ENCODE measurements around the gene FNBP1L. TPM values are rescaled to one million over a fixed set of nuclear protein-coding genes. Genes with fewer than 3 reads are reported as not detected.
"Not testable (repeated sequence)": the region's sequence is repeated elsewhere in the genome, so short reads cannot be mapped to it uniquely, and the experiment has no call there.

FNBP1L gene
- total RNA-seq, 1 donor from 2014 or later, result 9.2 TPM

DNA sequence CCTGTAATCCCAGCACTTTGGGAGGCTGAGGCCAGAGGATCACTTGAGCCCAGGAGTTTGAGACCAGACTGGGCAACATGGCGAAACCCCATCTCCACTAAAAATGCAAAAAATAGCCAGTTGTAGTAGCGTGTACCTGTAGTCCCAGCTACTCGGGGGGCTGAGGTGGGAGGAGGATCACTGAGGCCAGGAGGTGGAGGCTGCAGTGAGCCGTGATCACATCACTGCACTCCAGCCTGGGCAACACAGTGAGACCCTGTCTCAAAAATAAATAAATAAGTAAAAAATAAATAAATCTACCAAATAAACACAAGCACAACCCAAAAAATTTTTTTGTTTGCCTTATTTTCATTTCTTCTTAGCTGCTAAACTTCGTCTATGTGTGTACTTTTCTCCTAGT lies 34.0 kb downstream of the FNBP1L start:
- ATAC-seq; DNase-seq (ENCODE audit: low spot score): not testable (repeated sequence)

DNA sequence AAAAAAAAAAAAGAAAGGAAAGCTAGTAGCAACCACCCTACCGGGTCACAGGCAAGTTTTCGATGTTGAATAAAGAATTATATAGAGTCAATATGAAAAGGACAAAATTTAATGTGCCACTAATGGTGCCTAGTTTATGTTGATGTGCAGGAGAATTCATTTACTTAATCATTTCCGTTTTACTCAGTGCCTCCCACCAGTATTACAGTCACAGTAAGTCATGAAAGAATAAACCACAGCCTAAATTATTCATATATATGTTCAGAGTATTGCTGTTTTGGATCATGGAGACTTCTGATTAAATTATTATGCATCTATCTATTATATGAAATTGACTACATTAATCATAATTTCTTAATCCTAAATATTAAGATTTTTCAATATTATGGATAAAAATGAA lies 35.3 kb downstream of the FNBP1L start:
- ATAC-seq (no peak), DNase-seq (ENCODE audit: low spot score) (no peak)

DNA sequence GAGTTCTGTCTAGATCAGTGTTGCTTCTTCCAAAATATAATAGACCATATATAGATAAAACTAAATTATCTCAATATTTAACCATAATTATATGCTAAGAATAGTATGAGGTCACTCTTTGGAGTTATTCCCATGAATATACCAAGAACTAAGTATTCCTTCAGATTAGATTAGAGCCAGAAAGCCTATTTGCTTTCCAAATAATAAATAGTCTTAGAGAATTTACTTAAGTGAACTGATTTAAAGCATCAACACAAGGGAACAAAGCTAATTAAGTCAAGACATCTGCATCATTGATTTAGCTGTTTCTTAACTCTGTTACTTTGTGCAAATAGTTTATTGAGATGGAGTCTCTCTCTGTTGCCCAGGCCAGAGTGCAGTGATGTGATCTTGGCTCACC lies 35.7 kb downstream of the FNBP1L start:
- ATAC-seq (no peak), DNase-seq (ENCODE audit: low spot score) (no peak)

DNA sequence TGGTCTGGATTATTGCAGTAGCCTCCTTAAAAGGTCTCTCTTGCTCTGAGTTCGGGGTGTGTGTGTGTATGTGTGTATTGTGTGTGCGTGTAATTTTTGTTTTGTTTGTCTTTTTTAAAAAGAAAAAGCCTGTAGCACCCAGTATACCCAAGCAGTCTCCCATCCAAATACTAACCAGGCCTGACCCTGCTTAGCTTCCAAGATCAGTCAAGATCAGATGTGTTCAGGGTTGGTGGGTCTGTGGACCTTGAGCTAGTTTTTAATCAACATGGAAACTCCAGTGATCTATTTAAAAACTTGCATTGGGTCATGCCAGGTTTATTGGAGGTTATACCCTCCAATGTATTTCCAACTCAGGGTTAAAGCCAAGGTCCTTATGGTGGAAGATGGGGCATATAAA lies 40.3 kb downstream of the FNBP1L start:
- DNase-seq (ENCODE audit: low spot score) (no peak), ATAC-seq (peak; percentile 14)

DNA sequence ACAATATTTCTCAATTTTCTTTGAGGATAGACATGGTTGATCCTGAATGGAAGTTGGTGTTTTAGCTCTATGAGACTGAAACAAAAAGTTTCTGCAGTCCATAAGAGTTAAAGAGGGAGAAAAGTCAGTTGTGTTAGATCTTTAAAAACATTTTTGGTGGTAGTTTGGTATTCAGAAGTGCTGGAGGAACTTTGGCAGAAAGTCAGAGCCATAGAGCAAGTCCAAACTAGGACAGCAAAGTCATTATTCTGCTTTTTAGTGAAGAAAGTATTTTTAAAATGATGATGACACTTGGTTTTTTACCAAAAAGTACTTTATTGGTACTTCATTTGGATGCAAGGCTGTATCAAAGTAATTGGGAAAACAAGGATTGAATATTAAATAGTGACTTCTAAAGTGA lies 41.8 kb downstream of the FNBP1L start:
- no peak for ATAC-seq
- DNase-seq (ENCODE audit: low spot score), result no peak

DNA sequence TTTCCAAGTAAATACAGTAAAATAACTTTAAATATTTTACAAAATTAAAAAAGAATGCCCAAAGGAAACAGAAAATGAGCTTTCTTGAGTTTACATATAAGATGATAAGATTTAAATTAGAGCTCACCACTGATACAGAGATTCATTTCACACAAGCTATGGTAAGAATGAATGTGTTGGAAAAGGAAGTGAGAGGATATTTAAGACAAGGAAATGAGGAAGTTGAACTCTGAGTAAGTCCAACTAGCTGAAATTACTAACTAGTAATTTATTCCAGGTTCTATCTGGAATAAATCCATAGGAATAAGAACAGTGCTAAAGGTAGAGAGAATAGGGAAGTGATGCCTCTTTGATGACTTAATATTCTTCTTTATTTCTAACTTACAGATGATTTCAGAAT lies 42.4 kb downstream of the FNBP1L start:
- ATAC-seq (no peak), DNase-seq (ENCODE audit: low spot score) (no peak)

DNA sequence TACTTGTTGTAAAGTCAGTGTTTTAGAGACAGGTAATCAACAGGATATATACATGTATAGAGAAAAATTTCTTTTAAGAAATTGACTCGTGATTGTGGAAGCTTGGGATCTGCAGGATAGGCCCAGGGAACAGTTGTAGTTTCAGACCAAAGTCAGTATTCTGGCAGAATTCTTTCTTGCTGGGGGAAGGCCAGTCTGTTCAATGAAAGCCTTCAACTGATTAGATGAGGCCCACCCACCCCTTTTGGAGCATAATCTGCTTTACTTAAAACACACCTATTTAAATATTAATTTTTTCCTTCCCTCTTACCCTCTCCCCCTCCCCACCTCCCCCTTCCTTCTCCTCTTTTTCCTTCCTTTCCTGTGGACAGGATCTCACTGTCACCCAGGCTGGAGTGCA lies 48.0 kb downstream of the FNBP1L start:
- ATAC-seq, result no peak
- DNase-seq (ENCODE audit: low spot score), result no peak

DNA sequence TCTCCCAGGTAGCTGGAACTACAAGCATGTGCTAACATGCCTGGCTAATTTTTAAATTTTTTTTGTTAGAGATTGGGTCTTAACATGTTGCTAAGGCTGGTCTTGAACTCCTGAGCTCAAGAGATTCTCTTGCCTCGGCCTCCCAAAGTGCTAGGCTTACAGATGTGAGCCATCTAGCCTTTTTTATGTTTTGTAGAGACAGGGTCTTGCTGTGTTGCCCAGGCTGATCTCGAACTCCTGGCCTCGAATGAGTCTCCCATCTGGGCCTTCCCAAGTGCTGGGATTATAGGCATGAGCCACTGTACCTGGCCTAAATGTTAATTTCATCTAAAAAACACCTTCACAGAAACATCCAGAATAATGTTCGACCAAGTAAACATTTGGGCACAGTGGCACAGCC lies 48.6 kb downstream of the FNBP1L start:
- no peak for DNase-seq (ENCODE audit: low spot score)
- ATAC-seq, result no peak

DNA sequence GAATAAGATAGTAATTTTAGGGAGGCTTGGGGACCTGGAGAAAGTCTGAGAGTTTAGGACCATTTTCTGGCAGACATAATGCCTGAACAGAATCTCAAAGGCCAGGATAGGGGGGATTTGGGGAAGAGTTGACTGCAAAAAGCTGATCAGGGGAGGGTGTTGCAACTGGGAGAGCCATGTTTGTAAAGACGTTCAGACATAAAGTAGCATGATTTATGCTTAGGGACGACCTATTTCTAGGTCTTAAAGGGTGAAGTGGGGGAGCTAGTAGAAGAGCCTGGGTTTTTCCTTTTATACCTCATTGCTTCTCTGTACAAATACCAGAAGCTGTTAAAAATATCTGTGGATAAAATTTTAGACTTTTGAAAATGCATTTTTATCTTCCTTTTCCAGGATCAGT lies 51.2 kb downstream of the FNBP1L start:
- DNase-seq (ENCODE audit: low spot score), result no peak
- peak; percentile 47 for ATAC-seq

DNA sequence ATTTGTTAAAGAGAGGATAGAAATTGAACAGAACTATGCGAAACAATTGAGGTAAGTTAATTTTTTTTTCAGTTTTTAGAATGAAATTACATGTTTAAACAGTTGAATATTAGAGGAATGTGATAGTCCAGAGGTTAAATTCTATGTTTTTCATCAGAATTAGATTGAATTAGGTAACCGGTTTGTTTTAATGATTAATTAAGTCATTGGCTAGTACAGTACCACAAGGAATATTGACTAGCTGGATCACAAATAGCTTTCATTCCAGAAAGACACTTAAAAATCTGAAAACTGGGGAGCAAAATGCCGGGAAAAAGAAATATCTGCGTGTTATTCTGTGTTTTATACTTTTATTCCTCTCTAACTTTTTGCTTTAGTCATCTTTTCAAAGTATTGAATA lies 51.6 kb downstream of the FNBP1L start:
- DNase-seq (ENCODE audit: low spot score), result no peak
- peak; percentile 69 for ATAC-seq

DNA sequence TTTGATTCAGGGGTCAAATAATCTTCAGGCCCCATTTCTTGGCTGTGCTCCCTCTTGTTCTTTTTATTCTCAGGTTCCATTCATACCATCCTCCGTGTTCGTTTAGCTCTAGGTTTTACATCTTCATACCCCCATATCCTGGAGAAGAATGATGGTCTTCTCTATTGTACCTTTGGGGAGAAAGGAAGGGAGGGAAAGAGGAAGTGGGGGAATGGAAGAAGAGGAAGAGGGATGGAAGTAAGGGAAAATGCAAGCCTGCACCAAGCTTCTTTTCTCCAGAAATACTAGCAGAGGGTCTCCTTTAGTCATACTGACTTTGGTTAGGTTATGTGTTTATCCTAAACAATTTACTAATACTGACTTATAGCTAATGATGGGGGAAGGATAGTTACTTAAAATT lies 52.4 kb downstream of the FNBP1L start:
- no peak for DNase-seq (ENCODE audit: low spot score)
- ATAC-seq, result no peak

DNA sequence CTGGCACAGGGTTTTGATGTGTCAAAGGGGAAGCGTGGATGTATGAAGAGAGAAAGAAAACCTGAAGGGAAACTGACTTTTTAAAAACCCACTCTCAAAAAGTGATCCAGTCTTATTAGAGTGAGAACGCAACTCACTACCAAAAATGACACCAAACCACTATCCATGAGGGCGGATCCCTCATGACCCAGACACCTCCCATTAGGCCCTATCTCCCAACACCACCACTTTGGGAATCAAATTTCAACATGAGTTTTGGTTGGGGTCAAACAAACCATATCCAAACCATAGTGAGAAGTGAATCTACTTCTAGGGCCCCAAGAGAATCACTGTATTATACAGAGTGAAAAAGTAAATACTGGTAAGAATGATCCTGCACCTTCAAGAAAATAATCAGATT lies 53.5 kb downstream of the FNBP1L start:
- no peak for DNase-seq (ENCODE audit: low spot score)
- no peak for ATAC-seq

DNA sequence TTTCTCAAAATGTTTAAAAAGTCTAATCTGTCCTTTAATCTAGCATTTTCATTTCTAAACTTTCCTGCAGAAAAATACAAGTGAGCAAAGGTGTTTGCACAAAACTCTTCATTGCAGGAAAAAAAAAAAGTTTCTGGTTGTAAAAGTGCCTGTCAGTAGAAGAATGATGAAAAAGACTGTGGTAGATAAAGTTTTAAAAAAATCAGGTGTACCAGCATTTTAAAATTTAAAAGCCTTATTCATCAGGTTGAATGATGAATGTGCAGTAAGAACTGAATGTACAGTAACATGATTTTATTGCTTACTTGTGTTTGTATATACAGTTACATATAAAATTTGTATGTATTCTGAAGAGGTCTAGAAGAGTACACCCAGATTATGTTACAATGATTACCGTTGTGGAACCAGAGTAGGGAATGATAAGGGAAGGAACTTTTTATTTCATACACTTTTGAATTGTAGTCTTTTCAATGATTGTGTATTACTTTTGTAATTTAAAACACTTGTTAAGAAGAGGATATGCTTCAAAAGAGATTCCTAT lies 54.0 kb downstream of the FNBP1L start:
- no peak for ATAC-seq
- DNase-seq (ENCODE audit: low spot score), result no peak

DNA sequence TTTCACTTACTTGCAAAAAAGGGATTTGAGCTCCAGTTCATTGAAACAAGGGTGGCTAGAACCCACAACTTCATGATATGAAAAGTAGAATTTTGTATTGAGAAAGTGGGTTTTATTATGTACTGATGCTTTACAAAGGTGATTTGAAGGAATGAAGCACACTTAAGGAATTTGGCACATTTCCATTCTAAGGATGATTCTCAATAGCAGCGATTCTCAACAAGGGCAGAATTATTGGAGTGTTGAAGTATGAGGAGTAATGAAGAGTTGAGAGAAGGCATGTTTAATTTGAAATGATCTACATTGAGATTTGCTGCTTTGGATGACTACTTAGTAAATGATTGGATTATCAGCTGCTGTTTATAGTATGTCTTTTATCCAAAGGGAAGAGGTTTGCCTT lies 54.7 kb downstream of the FNBP1L start:
- ATAC-seq (no peak), DNase-seq (ENCODE audit: low spot score) (no peak)

DNA sequence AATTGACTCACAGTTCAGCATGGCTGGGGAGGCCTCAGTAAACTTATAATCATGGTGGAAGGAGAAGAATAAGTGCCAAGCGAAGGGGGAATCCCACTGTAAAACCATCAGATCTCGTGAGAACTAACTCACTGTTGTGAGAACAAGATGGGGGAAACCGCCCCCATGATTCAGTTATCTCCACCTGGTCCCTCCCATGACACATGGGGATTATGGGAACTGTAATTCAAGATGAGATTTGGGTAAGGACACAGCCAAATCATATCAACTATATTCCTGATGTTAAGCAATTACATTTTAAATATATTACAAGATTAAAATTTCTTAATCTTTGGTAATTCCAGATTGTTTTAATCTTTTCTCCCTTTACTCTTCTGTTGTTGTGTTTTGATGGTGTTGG lies 55.2 kb downstream of the FNBP1L start:
- ATAC-seq (no peak), DNase-seq (ENCODE audit: low spot score) (no peak)

DNA sequence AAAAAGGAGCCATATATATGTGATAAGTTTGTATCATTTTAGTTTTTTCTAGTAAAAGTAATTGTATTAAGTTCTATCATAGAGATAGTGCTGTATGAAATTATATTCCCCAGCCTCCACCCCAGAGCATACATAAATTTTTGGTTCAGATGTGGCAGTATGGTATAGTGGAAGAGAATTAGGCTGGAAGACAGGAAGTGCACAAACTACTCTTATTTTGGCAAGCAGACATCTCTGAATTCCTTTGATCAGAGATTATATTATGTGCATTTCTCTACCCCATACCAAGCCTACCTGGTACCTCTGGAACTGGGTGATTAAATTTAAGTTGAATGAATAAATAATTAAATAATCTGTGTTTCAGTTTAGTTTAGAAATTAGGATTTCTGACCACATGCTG lies 55.9 kb downstream of the FNBP1L start:
- no peak for DNase-seq (ENCODE audit: low spot score)
- no peak for ATAC-seq

DNA sequence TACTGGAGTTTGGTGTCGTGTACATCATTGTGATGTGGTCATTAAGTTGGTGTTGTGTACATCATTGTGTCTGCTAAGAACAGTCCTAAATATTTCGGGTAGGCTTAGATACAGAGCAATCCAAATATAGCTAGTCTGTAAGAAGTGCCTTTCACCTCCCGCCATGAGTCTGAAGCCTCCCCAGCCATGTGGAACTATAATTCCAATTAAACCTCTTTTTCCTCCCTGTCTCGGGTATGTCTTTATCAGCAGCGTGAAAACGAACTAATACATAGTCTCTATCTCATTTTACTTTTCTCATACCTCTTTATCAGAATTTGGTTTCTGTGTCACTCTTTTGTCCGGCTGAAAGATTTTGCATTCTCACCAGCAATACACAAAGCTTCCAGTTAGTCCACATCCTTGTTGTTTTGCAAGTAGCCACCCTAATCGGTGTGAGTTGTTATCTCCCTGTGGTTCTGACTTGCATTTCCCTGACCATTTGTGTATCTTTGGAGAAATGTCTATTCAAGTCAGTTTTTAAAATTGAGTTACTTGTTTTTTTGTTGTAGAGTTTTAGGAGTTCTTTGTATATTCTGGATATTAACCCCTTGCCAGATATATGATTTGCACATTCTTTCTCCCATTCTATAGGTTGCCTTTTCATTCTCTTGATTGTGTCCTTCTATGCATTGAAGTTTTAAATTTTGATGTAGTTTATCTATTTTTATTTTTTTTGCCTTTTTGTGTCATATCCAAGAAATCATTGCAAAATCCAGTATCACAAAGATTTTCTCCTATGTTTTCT lies 56.5 kb downstream of the FNBP1L start:
- no peak for ATAC-seq
- DNase-seq (ENCODE audit: low spot score), result no peak

DNA sequence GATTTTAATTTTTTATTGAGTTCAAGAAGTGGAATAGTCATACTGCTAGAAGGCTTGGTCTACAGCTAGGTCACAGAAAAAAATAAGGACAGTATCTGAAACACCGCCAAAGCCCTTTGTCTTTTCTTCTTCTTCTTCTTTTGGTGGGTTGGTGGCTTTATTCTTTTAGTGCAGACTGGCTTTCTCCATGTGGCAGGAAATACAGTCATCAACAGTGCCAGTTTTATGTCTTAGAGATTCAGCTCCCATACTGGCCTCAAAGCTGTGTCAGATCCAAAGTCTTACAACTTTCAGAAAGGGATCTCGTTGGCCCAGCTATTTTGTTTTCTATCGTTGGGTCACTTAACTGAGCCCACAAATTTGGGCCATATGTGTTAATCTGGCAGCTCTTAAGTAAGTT lies 58.2 kb downstream of the FNBP1L start:
- no peak for DNase-seq (ENCODE audit: low spot score)

DNA sequence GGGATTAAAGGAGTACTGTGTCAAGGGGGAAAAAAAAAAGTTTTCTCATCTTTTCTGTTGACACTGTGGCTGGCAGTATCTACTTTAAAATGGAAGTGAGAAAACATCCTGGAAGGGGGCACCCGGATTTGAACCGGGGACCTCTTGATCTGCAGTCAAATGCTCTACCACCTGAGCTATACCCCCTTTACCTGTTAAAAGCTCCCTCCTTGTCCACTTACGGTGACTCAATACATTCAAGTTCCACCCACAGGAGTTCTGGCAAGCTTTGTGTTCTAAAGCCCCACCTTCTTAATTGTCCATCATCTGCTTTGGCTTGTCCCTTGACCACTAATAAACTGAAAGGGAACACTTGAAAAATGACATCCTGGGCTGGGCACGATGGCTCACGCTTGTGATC lies 68.2 kb downstream of the FNBP1L start:
- ATAC-seq (no peak), DNase-seq (ENCODE audit: low spot score) (no peak)

More for the DNA sequence above, 58.2 kb downstream of the FNBP1L start:
- no peak for ATAC-seq

DNA sequence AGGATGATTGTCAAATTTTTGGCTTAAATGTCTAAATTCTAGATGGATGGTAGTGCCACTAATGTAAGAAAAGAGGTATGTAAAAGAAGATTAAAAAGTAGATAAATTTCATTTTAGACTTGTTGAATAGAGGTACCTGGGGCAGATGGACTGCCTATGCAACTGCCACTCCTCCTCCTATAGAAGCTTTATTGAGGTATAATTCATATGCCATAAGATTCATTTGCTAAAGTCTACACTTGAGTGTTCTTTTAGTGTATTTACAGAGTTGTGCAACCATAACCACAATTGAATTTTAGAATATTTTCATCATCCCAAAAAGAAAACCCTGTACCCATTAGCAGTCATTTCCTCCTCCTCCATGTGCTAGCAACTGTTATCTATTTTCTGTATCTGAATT lies 70.6 kb downstream of the FNBP1L start:
- DNase-seq (ENCODE audit: low spot score), result no peak
- no peak for ATAC-seq

DNA sequence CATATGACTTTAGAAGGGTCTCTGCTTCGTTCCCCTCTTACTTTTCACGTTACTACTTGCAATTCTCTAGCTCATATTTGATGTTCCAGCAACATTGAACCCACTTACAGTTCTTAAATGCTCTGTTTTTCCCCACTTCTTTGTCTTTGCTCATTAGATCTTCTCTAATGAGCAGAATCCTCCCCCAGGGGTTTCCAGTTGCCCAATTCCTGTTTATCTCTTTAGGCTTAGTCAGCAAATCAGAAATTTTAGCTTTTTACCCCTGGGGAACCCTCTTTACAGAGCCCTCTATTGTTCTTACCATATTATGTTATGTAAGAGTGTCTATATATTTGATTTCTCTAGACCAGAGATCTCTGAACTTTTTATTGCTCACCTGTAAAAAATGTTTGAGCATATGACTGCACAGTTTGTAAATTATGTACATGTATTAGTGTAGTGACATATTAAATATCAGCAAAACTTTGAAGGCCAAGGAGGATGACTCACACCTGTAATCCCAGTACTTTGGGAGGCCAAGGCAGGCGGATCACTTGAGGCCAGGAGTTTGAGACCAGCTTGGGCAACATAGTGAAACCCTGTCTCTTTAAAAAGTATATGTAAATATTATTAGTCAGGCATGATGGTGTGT lies 71.4 kb downstream of the FNBP1L start:
- DNase-seq (ENCODE audit: low spot score), result no peak
- ATAC-seq, result no peak

DNA sequence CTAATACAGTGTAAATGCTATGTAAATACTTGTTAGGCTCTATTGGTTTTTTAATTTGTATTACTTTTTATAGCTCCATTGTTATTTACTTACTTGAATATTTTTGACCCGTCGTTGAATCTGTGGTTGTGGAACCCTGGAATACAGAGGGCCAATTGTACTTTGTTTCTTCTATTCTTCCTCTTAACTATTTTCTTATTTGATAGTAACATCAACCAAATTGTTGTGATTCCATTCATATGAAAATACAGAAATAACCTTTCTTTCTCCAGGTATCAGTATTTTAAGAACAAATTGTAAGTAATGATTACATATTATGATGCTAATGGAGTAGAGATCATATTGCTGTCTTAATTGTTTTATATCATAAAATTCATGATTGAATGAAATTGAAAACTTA lies 73.7 kb downstream of the FNBP1L start:
- DNase-seq (ENCODE audit: low spot score) (no peak), ATAC-seq (no peak)

DNA sequence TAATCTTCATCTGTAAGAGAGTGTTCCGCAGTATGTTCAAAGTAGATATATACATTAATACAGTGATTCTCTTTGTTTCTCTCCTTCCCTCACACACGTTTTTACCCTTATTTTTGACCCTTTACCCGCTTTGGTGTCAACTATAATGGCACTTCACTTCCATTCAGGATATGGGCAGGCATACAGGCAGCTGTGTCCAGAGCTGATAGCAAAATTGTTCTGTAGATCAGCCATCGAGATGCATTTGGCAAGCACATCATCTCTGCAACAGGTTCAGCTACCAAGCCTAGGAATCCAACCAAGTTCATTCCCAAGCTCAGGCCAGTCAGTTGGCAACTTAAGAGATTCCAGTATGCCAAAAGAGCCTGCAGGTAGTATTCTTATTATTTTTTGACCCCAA lies 74.8 kb downstream of the FNBP1L start:
- DNase-seq (ENCODE audit: low spot score), result no peak
- no peak for ATAC-seq
